PC-9 (cell line): ENCODE measurements around the gene PSMA5. TPM values are rescaled to one million over a fixed set of nuclear protein-coding genes. Genes with fewer than 3 reads are reported as not detected.

ENCODE experiments used
- BruUV-seq: library from RNA; stranded (reverse); fragments of 400-500 nt; replicated peaks from 2 replicates; lab custom pipeline; 2021; lab: Mats Ljungman, UMichigan
- CTCF ChIA-PET: fragments of 300-600 bp; sonication (Branson Sonifier 250); formaldehyde crosslinking; loops from one replicate; lab custom pipeline; 2022; ENCODE audit warnings: antibody characterized with exemption; lab: Charles Lee
- POLR2A ChIA-PET: fragments of 300-600 bp; sonication (Branson Sonifier 250); formaldehyde crosslinking; loops from one replicate; lab custom pipeline; 2022; ENCODE audit warnings: antibody characterized with exemption; ENCODE audit not compliant: unreplicated experiment; lab: Charles Lee
- DNase-seq, 2 experiments: peaks; one replicate each; pipeline versions ENCODE4 v3.0.0 to v3.0.0-alpha.2; 2015 to 2022; ENCODE audit warnings: mixed read lengths in 1 of 2
- H2AFZ ChIP-seq: fragments of 200-600 bp; sonication (generic); 2 replicates; pipeline ENCODE4 v1.8.1; 2017; ENCODE audit warnings: antibody characterized with exemption
- H3F3A ChIP-seq: fragments of 200-600 bp; sonication (generic); 2 replicates; pipeline ENCODE4 v1.8.1; 2017; ENCODE audit warnings: antibody characterized with exemption, mild to moderate bottlenecking, low read depth; ENCODE audit not compliant: insufficient read depth
- H3K27ac ChIP-seq: fragments of 200-600 bp; sonication (generic); 2 replicates; pipeline ENCODE4 v1.6.1; 2016; ENCODE audit warnings: mixed run types
- H3K27me3 ChIP-seq: fragments of 200-600 bp; sonication (generic); 2 replicates; pipeline ENCODE4 v1.6.1; 2016; ENCODE audit warnings: low read depth, mixed run types; ENCODE audit not compliant: insufficient read depth
- H3K36me3 ChIP-seq: fragments of 200-600 bp; sonication (generic); 2 replicates; pipeline ENCODE4 v1.6.1; 2016; ENCODE audit warnings: low read depth, mixed run types
- H3K4me1 ChIP-seq: fragments of 200-600 bp; sonication (generic); replicated peaks from 2 replicates; pipeline ENCODE4 v1.6.1; 2016; ENCODE audit warnings: mixed run types; ENCODE audit not compliant: insufficient read depth
- H3K4me2 ChIP-seq: fragments of 200-600 bp; sonication (generic); 2 replicates; pipeline ENCODE4 v1.6.1; 2017; ENCODE audit warnings: mixed run types
- H3K4me3 ChIP-seq: fragments of 200-600 bp; sonication (generic); 2 replicates; pipeline ENCODE4 v1.6.1; 2016; ENCODE audit warnings: mixed run types
- H3K79me2 ChIP-seq: fragments of 200-600 bp; sonication (generic); 2 replicates; pipeline ENCODE4 v1.6.1; 2017; ENCODE audit warnings: low read depth, mixed run types
- H3K9me2 ChIP-seq: fragments of 200-600 bp; sonication (generic); 2 replicates; pipeline ENCODE4 v1.8.1; 2017; ENCODE audit warnings: mild to moderate bottlenecking; ENCODE audit not compliant: insufficient read depth
- H3K9me3 ChIP-seq: fragments of 200-600 bp; sonication (generic); 2 replicates; pipeline ENCODE4 v1.8.1; 2016; ENCODE audit warnings: low read depth; ENCODE audit not compliant: insufficient read depth
- H4K20me1 ChIP-seq: fragments of 200-600 bp; sonication (generic); 2 replicates; pipeline ENCODE4 v1.8.1; 2017; ENCODE audit not compliant: insufficient read depth
- CTCF ChIP-seq: fragments of 200-600 bp; sonication (generic); conservative IDR thresholded peaks from 2 replicates; pipeline ENCODE4 v1.6.1; 2017; ENCODE audit warnings: mixed run types, antibody characterized with exemption, mild to moderate bottlenecking, moderate library complexity
- EZH2 ChIP-seq: fragments of 200-600 bp; sonication (generic); IDR thresholded peaks from 2 replicates; pipeline ENCODE4 v1.8.0; 2017; ENCODE audit warnings: antibody characterized with exemption, low read depth
- intact Hi-C: fragments of 100-400 bp; cut with micrococcal nuclease; formaldehyde crosslinking; loops from one replicate; pipeline ENCODE4 v1.10.0; 2022; ENCODE audit not compliant: unreplicated experiment
- total RNA-seq: library from RNA; stranded (reverse); gene quantifications from 2 replicates; pipeline ENCODE4 v1.2.3, GENCODE V29; 2021

The PSMA5 gene
- total RNA-seq, 1 experiment from 2014 or later, result 168 TPM

GRCh38 chr1:109389638-109390341, 36.5 kb downstream of the PSMA5 start:
- Histone ChIP-seq H3K36me3 (no peaks in the 10 kb centered on the region), H3K27ac (no peak overlapping the region), H3F3A (peaks cover 13% of the 10 kb centered on the region), H3K79me2 (peaks cover 60% of the 10 kb centered on the region), H3K27me3 (no peaks in the 10 kb centered on the region), H3K4me3 (no peak overlapping the region), H3K9me2 (no peaks in the 10 kb centered on the region), H4K20me1 (no peaks in the 10 kb centered on the region), H3K4me2 (no peak overlapping the region), H3K4me1 (peaks cover 28% of the 10 kb centered on the region), H2AFZ (no peak overlapping the region), H3K9me3 (no peaks in the 10 kb centered on the region)
- TF ChIP-seq CTCF, result no peak
- no peak for TF ChIP-seq EZH2
- BruUV-seq, result no TSS peak
- intact Hi-C loops, result no loop called here
- no peak for DNase-seq
- ChIA-PET POLR2A (no interaction called here), CTCF (no interaction called here)

GRCh38 chr1:109388884-109389637, 37.2 kb downstream of the PSMA5 start:
- Histone ChIP-seq H2AFZ (no peak overlapping the region), H3K9me3 (no peaks in the 10 kb centered on the region), H3K27ac (no peak overlapping the region), H3K4me1 (peaks cover 30% of the 10 kb centered on the region), H3K9me2 (no peaks in the 10 kb centered on the region), H3K27me3 (no peaks in the 10 kb centered on the region), H3F3A (peaks cover 13% of the 10 kb centered on the region), H3K36me3 (no peaks in the 10 kb centered on the region), H3K79me2 (peaks cover 67% of the 10 kb centered on the region), H3K4me2 (no peak overlapping the region), H4K20me1 (no peaks in the 10 kb centered on the region), H3K4me3 (no peak overlapping the region)
- DNase-seq, result no peak
- TF ChIP-seq CTCF, result no peak
- TF ChIP-seq EZH2, result no peak
- no TSS peak for BruUV-seq
- POLR2A ChIA-PET, result no interaction called here
- CTCF ChIA-PET, result no interaction called here
- intact Hi-C loops, result no loop called here

GRCh38 chr1:109388208-109388711, 38.0 kb downstream of the PSMA5 start:
- Histone ChIP-seq H3K4me2 (no peak overlapping the region), H3F3A (peaks cover 10% of the 10 kb centered on the region), H3K27ac (no peak overlapping the region), H4K20me1 (no peaks in the 10 kb centered on the region), H3K27me3 (no peaks in the 10 kb centered on the region), H3K36me3 (no peaks in the 10 kb centered on the region), H3K4me3 (no peak overlapping the region), H3K79me2 (peaks cover 73% of the 10 kb centered on the region), H3K9me3 (no peaks in the 10 kb centered on the region), H3K4me1 (peaks cover 35% of the 10 kb centered on the region), H2AFZ (no peak overlapping the region), H3K9me2 (no peaks in the 10 kb centered on the region)
- ChIA-PET CTCF (interaction anchor here (0.6 kb wide), 1 partner anchor 122 kb away, joined by 10 read pairs; no protein-coding TSS in a partner anchor), POLR2A (no interaction called here)
- BruUV-seq, result no TSS peak
- no peak for DNase-seq
- intact Hi-C loops, result no loop called here
- TF ChIP-seq CTCF, result no peak
- TF ChIP-seq EZH2, result no peak
